GM19328 (cell line): Measurements from ENCODE around the gene CDSN.

Experiments
- ATAC-seq: cut with Tn5 transposase; IDR thresholded peaks from one replicate; pipeline ENCODE4 v1.9.1; 2021; ENCODE audit warnings: mild to moderate bottlenecking, moderate library complexity; ENCODE audit not compliant: unreplicated experiment

Gene CDSN

DNA sequence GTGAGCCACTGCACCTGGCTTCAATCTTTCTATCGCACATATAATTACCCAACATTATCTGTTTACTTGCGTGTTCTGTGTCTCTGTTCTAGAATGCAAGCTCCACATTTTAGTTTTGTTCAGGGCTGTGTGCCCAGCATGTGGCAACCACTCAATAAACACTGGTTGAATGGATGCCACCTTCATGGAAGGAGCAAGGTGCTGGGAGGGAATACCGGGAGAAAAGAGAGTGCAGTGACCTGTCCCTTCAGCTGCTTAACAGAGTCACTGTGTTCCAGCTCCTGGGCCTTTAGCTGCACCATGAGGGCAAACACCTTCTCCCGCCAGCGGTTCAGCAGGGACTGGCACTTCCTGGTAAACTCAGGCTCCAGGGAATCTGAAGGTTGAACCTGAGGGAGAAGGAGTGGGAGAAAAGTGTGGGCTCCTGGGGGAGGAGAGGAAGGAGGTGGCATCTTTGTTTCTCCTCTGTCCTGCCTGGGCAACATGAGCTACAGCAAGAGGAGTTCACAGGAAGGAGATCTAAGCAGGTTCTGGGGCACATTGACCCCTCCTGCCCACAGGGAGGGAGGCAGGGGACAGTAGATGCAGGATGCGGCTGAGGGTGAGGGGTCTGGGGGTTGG is 29.7 kb upstream of the CDSN start:
- no peak for ATAC-seq

DNA sequence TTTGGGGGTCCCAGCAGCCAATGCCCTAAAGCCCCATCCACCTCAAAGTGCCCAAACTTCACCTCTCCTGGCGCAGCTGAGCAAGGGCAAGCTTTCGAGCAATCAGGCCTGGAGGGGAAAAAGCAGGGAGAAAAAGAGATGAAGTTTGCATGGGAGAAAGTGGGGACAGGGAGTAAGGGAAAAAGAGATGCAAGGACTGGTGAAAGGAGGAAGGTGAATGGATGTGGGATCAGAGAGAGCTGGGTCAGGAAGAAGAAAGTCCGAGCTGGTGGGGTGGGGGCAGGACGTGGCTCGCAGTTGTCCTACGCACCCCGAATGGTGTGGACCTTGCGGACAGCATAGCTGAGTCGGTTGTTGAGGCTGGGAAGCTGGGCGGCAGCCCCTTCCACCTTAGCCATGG is 25.1 kb upstream of the CDSN start:
- no peak for ATAC-seq

GRCh38 chr6:31144970-31145340 is 24.7 kb upstream of the CDSN start:
- no peak for ATAC-seq

GRCh38 chr6:31144296-31144969 is 24.2 kb upstream of the CDSN start:
- no peak for ATAC-seq

DNA sequence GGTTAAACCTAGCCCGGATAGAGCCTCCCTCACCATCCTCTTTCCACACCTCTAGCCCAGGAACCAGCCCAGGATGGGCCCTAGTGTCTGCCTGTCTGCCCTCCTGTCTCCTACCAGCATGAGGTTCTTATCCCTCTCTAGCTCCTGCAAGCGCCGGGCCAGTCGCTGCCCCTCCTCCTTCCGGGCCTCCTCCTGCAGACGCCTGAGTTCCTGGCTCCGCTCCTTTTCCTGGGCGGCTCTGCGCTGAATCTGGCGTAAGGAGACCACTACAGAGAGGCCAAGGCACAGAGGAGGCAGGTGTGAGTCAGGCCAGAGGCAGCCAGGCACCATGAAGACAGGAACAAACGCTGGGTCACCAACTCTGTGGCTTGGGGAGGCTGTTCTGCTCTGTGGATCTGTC is 22.9 kb upstream of the CDSN start:
- no peak for ATAC-seq

DNA sequence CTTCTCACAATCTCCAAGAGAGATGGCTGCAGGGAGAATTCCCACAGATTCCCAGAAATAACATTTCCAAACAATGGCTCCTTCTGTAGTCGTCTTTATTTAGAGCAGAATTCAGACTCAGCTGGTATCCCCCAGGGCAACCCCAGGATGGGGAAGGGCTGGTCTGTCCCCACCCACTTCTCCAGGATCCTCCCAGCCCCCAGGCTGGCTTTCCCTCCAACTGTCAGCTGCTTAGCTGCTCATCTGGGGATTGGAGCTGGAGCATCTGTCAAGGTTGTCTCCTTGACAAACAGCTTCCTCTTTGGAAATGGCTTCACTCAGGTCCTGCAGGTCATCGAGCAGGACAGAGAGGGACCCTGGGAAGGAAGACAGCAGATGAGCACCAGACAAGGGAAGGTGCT is 22.1 kb upstream of the CDSN start:
- ATAC-seq = no peak

DNA sequence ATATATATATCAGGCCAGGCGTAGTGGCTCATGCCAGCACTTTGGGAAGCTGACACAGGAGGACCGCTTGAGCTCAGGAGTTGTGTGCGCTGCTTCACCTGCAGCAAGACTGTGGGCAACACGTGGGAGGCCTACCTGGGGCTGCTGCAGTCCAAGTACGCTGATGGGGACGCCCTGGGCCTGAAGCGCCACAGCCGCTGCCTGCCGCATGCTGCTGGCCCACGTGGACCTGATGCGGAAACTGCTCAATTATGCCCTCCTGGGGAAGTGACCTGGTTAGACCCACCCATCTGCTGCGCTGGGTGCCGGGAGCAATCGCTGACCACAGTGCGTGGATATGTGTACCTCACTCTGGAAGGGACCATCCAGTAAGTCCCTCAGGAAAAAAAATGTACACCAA is 20.4 kb upstream of the CDSN start:
- ATAC-seq = no peak

DNA sequence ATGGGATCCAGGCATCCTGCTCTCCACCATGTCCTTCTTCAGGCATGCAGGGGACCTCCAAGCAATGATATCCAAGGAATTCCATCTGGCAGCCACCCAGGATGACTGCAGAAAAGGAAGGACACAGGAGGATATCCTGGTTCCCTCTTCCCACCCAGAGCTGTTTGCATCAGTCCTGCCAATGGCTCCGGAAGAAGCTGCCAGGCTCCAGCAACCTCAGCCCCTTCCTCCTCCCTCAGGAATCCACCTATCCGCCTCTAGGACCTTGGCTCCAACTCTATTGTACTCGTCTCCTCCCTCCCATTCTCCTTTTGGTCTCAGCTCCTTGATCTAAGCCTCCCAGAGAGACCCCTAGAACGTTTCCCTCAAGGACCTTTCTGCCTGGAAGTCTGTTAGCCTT is 19.4 kb upstream of the CDSN start:
- ATAC-seq = no peak

- ATAC-seq = no peak
These were observed 18.7 kb upstream of the CDSN start, which contains the start of gene PSORS1C2 for GRCh38 chr6:31138982-31139381. TSS of gene PSORS1C2 (minus strand) at chr6:31139066. CDS start at chr6:31139026, 40 bp downstream.

DNA sequence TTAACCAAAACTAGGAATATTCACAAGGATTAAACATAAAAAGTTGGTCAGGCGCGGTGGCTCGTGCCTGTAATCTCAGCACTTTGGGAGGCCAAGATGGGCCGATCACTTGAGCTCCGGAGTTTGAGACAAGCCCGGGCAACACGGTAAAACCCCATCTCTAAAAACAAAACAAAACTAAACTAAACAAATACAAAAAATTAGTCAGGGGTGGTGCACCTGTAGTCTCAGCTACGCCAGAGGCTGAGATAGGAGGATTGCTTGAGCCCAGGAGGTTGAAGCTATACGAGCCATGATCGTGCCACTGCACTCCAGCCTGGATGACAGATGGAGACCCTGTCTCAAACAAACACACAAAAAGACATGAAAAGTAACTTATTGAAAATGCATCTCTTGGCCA is 15.5 kb upstream of the CDSN start:
- no peak for ATAC-seq

- ATAC-seq = no peak
These were observed 12.6 kb upstream of the CDSN start for GRCh38 chr6:31132806-31133205.

- ATAC-seq = no peak
These were observed 11.3 kb upstream of the CDSN start for GRCh38 chr6:31131595-31131994.

- ATAC-seq = no peak
These were observed 10.5 kb upstream of the CDSN start for GRCh38 chr6:31130751-31131150.

GRCh38 chr6:31129130-31129529 is 8.9 kb upstream of the CDSN start:
- no peak for ATAC-seq

- no peak for ATAC-seq
These were observed 7.9 kb upstream of the CDSN start for GRCh38 chr6:31128093-31128676.

GRCh38 chr6:31126396-31127175 is 6.3 kb upstream of the CDSN start:
- ATAC-seq = no peak

GRCh38 chr6:31125586-31126363 is 5.5 kb upstream of the CDSN start:
- no peak for ATAC-seq

DNA sequence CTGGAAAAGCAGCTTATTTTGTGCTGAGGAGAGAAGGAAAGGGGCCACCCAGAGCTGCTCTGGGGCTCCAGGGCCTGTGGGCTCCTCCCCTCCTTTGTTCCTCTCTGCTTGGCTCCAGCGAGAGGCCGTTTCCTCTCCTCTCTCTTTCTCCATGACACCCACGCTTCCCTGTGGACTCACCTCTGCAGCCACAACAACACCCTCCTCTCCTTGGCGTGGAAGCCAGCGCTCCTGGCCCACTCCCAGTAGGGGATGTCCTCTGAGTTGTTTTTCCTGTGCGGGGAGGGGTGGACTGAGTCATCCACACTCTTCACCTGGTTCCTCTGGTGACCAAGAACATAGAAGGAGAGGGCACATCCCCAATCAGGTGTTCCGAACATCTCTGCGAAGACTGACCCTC is 4.9 kb upstream of the CDSN start:
- ATAC-seq = no peak

- no peak for ATAC-seq
These were observed 2.8 kb upstream of the CDSN start for GRCh38 chr6:31122791-31123706.
